Measurements from ENCODE around the gene SSNA1.

The SSNA1 gene, protein sequence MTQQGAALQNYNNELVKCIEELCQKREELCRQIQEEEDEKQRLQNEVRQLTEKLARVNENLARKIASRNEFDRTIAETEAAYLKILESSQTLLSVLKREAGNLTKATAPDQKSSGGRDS

DNA sequence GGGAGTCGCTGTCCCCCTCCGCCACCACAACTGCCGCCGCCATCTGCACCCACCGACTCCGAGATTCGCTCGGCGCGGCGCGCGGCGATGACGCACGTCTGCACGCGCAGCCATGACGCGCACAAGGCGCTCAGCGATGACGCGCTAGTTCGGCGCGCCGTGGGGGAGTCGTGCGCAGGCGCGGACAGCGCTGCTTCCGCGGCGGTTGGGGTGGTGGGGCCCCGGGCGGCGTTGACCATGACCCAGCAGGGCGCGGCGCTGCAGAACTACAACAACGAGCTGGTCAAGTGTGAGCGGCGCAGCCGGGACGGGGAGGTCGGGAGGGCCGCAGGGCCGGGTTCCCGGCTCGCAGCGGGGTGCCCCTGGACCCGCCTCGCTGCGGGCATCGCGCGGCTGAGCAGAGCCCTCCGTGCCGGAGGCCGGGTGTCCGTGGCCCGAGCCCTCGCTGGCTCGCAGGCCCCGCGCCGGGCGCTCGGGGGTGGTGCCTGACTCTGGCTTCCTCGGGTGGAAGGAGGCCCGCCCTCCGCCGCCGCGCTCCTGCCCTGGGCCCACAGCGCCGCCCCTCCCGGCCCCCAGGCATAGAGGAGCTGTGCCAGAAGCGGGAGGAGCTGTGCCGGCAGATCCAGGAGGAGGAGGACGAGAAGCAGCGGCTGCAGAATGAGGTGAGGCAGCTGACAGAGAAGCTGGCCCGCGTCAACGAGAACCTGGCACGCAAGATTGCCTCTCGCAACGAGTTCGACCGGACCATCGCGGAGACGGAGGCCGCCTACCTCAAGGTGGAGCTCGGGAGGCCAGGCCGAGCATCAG lies at the start of gene SSNA1, which contains the start of gene ANAPC2:
SSNA1 (plus strand) TSS at position 187 of the 807 bp plus-strand sequence; CDS start at position 238, 51 bp downstream.
ANAPC2 (minus strand) TSS at position 71 of the 807 bp plus-strand sequence; CDS start at position 43, 28 bp downstream.
- H3K9me3 ChIP-seq (ENCODE audit: low read depth, low read length): no peaks in the 10 kb centered on the region
- peaks cover 6% of the 10 kb centered on the region; the same call in 1 of the 2 replicates for H3K36me3 ChIP-seq (ENCODE audit: insufficient read depth, low read length)
- peak; percentile 85 for TF ChIP-seq FOXP2 (optimal IDR thresholded peaks at IDR 0.05; ENCODE audit: control extremely low read depth, extremely low read length, insufficient read depth)
- TF ChIP-seq POLR2AphosphoS5 (IDR thresholded peaks at IDR 0.05; ENCODE audit: borderline replicate concordance, low read depth, low read length): peak; percentile 94
- no peak for TF ChIP-seq EZH2 (IDR thresholded peaks at IDR 0.05)
- peak; percentile 16 for DNase-seq (ENCODE audit: low read depth, low spot score)
- H3K4me3 ChIP-seq: peak within 1 kb of the TSS; percentile 97
- H3K27ac ChIP-seq: peak within 1 kb of the TSS; percentile 89
- H3K9ac ChIP-seq (ENCODE audit: insufficient read length): peak within 1 kb of the TSS; percentile 96

DNA sequence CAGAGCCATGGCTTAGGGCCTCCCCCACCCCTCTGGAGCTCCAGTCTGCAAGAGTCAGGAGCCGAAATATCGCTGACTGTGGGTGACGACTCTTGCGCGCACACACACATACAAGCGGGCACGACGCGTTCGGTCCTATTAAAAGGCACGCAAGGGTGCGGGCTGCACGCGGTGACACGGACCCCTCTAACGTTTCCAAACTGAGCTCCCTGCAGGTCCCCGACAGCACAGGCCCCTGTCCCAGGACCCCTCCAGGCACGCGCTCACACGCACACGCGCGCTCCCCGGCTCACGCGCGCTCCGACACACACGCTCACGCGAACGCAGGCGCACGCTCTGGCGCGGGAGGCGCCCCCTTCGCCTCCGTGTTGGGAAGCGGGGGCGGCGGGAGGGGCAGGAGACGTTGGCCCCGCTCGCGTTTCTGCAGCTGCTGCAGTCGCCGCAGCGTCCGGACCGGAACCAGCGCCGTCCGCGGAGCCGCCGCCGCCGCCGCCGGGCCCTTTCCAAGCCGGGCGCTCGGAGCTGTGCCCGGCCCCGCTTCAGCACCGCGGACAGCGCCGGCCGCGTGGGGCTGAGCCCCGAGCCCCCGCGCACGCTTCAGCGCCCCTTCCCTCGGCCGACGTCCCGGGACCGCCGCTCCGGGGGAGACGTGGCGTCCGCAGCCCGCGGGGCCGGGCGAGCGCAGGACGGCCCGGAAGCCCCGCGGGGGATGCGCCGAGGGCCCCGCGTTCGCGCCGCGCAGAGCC lies 49.6 kb upstream of the SSNA1 start, which contains the start of gene GRIN1:
GRIN1 (plus strand) TSS at position 433 of the 746 bp plus-strand sequence. CDS start 333 bp downstream, outside the sequence.
- no peak for DNase-seq (ENCODE audit: low read depth, low spot score)
- no peak within 1 kb of the TSS for H3K4me3 ChIP-seq

DNA sequence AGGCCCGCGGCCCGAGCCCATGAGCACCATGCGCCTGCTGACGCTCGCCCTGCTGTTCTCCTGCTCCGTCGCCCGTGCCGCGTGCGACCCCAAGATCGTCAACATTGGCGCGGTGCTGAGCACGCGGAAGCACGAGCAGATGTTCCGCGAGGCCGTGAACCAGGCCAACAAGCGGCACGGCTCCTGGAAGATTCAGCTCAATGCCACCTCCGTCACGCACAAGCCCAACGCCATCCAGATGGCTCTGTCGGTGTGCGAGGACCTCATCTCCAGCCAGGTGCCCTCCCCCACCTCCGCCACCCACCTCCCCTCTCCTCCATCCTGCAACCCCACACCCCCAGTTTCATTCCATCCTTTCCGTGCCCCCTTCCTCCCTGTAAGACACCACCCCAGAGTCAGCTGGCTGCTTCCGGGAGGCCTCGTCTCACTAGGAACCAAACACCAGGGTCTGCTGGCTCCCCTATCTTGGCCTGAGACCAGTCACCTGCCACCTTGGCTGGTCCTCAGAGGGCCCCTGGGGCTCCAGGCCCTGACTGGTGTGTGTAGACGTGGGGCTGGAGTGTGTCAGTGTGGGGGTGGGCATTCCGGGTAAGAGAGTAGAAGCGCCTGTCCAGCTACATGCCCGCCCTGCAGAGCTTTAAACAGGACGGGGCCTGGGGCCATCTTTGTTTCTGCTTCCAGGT lies 48.9 kb upstream of the SSNA1 start:
- Histone ChIP-seq H3K4me3 (no peak overlapping the region), H3K27ac (no peak overlapping the region), H3K9ac (ENCODE audit: insufficient read length) (no peak overlapping the region), H3K36me3 (ENCODE audit: insufficient read depth, low read length) (no peaks in the 10 kb centered on the region), H3K9me3 (ENCODE audit: low read depth, low read length) (no peaks in the 10 kb centered on the region)
- TF ChIP-seq POLR2AphosphoS5 (IDR thresholded peaks at IDR 0.05; ENCODE audit: borderline replicate concordance, low read depth, low read length) (no peak), FOXP2 (optimal IDR thresholded peaks at IDR 0.05; ENCODE audit: control extremely low read depth, extremely low read length, insufficient read depth) (no peak), EZH2 (IDR thresholded peaks at IDR 0.05) (no peak)
- DNase-seq (ENCODE audit: low read depth, low spot score): no peak

More for the DNA sequence above, 49.6 kb upstream of the SSNA1 start, which contains the start of gene GRIN1:
- Histone ChIP-seq H3K36me3 (ENCODE audit: insufficient read depth, low read length) (no peaks in the 10 kb centered on the region), H3K9me3 (ENCODE audit: low read depth, low read length) (no peaks in the 10 kb centered on the region), H3K27ac (no peak within 1 kb of the TSS), H3K9ac (ENCODE audit: insufficient read length) (no peak within 1 kb of the TSS)
- no peak for TF ChIP-seq FOXP2 (optimal IDR thresholded peaks at IDR 0.05; ENCODE audit: control extremely low read depth, extremely low read length, insufficient read depth)
- no peak for TF ChIP-seq POLR2AphosphoS5 (IDR thresholded peaks at IDR 0.05; ENCODE audit: borderline replicate concordance, low read depth, low read length)
- no peak for TF ChIP-seq EZH2 (IDR thresholded peaks at IDR 0.05)

DNA sequence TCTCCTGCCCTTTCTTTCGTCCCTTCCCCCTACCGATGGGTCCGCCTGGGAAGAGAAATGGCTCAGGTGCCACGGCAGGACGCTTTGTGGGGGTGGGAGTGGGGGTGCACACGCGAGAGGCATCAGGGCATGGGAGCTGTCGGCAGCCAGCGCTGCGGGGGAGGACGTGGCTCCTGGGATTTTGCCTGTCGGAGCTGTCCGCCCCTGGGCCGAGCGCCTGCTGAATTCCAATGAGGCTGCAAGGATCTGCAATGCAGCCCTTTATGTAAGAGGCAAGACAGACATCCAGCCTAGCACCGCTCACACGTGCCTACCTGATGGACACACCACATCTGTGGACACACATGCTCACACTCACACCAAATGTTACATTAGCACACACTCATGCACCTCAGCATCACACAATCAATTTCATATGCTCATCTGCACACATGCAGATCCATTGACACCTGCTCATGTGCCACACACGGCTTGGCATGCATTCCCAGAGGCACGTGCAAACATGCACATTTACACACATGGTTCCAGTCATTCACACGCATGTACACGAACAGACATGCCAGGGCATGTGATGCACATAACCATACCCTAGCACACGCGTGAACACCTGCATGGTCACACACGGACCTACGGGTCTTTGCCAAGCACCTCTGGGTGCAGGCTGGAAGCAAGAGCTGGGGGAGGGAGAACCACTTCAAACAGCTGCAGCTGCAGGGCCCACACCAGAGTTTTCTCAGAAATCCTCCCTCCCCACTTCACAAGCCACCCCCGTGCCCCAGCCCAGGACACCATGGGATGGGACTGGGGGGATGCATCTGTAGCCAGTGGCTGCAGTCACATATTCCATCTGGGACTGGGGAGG lies 48.1 kb upstream of the SSNA1 start:
- H3K4me3 ChIP-seq: no peak overlapping the region
- H3K27ac ChIP-seq: no peak overlapping the region
- no peaks in the 10 kb centered on the region for H3K36me3 ChIP-seq (ENCODE audit: insufficient read depth, low read length)
- TF ChIP-seq EZH2 (IDR thresholded peaks at IDR 0.05): no peak
- TF ChIP-seq FOXP2 (optimal IDR thresholded peaks at IDR 0.05; ENCODE audit: control extremely low read depth, extremely low read length, insufficient read depth): no peak
- no peak for TF ChIP-seq POLR2AphosphoS5 (IDR thresholded peaks at IDR 0.05; ENCODE audit: borderline replicate concordance, low read depth, low read length)
- H3K9me3 ChIP-seq (ENCODE audit: low read depth, low read length): no peaks in the 10 kb centered on the region
- DNase-seq (ENCODE audit: low read depth, low spot score): no peak
- H3K9ac ChIP-seq (ENCODE audit: insufficient read length): no peak overlapping the region

DNA sequence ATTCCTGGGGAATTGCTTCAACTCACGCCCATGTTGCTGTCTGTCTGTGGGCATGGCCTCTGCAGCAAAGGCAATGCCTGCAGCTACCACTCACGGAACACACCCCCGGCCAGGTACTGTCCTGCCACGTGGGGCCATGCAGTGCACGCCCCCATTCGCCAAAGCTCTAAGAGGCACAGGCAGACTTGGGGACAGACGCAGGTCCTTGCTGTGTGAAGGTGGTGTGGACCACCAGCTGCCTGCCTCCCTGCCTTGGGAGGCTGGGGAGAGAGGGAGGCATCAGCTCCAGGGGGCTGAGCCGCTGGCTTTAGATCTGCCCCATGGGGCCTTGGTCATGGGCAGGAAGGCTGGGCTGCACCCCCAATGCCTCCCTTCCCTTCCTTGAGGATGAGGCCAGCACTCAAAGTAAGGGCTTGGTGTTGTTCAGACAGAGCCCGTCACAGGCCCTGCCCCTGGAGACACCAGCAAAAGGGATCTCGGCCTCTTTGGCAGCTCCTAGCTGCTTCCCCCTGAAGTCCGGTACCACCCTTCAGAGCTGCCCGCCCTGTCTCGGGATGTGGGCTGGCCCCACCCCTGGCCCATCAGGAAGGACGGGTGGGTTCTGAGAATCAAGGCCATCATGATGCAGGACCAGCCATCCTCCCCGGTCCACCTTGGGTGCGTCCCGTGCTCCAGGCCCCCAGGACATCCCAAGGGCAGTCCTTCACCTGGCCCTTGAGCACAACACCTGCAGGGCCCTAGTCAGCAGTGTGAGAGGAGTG lies 47.2 kb upstream of the SSNA1 start:
- TF ChIP-seq EZH2 (IDR thresholded peaks at IDR 0.05) (no peak), POLR2AphosphoS5 (IDR thresholded peaks at IDR 0.05; ENCODE audit: borderline replicate concordance, low read depth, low read length) (no peak), FOXP2 (optimal IDR thresholded peaks at IDR 0.05; ENCODE audit: control extremely low read depth, extremely low read length, insufficient read depth) (no peak)
- no peaks in the 10 kb centered on the region for H3K9me3 ChIP-seq (ENCODE audit: low read depth, low read length)
- H3K9ac ChIP-seq (ENCODE audit: insufficient read length): no peak overlapping the region
- no peak for DNase-seq (ENCODE audit: low read depth, low spot score)
- H3K36me3 ChIP-seq (ENCODE audit: insufficient read depth, low read length): no peaks in the 10 kb centered on the region
- H3K27ac ChIP-seq: no peak overlapping the region
- no peak overlapping the region for H3K4me3 ChIP-seq

- no peaks in the 10 kb centered on the region for H3K36me3 ChIP-seq (ENCODE audit: insufficient read depth, low read length)
- no peak for DNase-seq (ENCODE audit: low read depth, low spot score)
- H3K4me3 ChIP-seq: no peak overlapping the region
- H3K9me3 ChIP-seq (ENCODE audit: low read depth, low read length): no peaks in the 10 kb centered on the region
- H3K27ac ChIP-seq: no peak overlapping the region
- TF ChIP-seq FOXP2 (optimal IDR thresholded peaks at IDR 0.05; ENCODE audit: control extremely low read depth, extremely low read length, insufficient read depth): no peak
- TF ChIP-seq POLR2AphosphoS5 (IDR thresholded peaks at IDR 0.05; ENCODE audit: borderline replicate concordance, low read depth, low read length): no peak
- no peak for TF ChIP-seq EZH2 (IDR thresholded peaks at IDR 0.05)
- H3K9ac ChIP-seq (ENCODE audit: insufficient read length): no peak overlapping the region
Observed at GRCh38 chr9:137141976-137142936, 46.2 kb upstream of the SSNA1 start.
